HG03196 (cell line): Measurements from ENCODE around the gene RAB40B.

Experiments used
- ATAC-seq: cut with Tn5 transposase; IDR thresholded peaks from one replicate; pipeline ENCODE4 v1.9.1; 2021; ENCODE audit not compliant: unreplicated experiment

The RAB40B gene

DNA sequence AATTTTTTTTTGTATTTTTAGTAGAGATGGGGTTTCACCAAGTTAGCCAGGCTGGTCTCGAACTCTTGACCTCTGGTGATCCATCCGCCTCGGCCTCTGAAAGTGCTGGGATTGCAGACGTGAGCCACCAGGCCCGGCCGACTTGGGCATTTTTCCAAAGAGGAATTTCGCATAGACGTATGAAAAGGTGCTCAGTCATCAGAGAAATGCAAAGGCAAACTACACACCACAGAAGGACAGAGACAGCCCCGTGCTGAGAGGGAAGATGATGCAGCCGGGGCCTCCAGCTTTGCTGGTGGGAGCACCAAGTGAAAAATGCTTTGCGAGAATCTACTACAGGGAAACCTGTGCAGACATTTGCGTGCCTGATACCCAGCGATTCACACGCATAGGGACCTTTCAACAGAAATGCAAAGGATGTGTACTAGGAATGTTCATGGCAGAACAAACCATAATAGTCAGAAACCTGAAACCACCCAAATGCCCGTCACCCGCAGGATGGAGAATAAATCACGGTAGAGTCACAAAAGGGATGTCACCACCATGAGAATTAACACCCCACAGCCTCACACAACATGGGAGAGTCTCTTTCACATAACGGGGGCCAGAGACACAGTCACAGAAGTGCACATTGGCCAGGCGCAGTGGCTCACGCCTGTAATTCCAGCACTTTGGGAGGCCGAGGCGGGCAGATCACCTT, 5.2 kb downstream of the RAB40B start:
- ATAC-seq, result no peak

DNA sequence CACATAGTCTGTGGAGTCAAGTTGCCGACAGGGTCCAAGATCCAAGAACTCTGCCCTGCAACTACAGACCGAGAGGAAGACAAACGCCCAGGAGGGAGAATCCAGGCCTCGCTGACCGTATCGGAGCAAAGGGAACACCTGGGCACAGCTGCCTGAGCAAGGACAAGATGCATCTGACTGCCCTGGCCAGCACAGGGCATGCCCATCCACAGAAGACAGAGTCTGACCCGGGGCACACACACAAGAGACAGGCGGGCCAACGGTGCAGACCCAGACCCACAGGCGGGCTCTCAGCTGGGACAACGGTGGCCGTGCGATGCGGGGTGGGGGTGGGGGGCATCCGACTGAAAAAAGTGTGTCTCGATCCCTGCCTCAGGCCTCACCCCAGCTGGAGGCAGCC, 6.2 kb downstream of the RAB40B start:
- ATAC-seq, result no peak

DNA sequence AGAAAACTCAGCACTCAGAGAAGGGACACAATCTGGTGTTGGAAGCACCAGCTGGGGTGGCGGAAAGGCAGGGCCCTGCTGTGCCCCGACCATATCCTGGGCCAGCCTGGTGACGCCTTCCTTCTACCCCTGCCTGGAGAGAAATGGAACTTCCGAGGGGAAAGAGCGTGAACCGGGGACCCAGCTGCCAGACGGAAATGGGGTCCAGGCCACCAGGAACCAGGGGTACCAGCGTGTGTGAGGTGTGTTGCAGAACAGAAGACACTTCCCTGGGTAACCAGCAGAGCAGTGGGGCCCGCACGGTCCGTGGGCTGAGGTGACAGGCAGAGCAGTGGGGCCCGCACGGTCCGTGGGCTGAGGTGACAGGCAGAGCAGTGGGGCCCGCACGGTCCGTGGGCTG, 6.8 kb downstream of the RAB40B start:
- no peak for ATAC-seq

DNA sequence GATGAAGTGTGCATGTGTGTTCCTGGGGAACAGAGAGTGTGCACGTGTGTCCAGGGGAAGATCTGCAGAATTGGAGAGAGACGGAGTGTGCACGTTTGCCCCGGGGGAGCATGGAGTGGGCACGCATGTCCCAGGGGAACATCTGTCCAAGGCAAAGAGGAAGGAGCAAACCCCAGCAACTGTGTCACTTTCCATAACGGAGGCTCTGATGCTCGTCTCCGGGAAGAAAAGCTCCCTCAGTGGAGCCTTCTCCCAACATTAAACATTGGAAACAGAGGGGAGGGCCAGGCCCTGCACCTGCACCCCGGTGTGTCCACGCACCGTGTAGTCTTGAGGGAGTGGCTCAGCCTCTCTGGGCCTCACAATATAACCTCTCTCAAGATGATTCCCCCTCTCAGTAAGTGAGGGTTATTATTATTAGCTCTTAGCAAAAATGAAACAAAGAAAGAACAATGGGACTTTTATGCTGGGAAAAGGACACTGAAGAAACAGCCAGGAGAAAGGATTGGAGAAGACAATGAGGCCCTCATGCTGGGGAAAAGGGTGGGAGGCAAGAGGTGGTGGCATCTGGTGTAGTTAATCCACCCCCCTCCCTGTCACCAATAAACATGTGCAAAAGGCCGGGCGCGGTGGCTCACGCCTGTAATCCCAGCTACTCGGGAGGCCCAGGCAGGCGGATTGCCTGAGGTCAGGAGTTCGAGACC, 7.6 kb downstream of the RAB40B start:
- no peak for ATAC-seq

DNA sequence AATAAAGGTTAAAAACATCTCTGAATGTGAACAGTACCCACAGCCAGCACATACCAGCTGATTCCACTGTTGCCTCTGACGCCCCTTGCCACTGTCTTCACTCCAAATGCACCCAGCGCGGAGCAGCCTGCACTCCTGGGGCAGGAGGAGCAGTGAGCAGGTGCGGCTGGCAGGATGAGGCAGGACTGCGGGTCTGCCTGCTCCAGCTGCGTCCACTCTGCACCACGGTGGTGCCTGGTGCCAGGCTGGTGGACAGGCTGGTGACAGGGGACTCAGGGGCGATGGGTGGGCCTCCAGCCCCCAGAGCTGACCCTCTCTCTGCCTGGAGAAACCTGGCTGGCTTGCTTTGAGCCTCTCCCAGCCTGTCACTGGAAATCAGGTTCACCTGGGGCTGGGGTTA, 9.4 kb downstream of the RAB40B start:
- no peak for ATAC-seq

DNA sequence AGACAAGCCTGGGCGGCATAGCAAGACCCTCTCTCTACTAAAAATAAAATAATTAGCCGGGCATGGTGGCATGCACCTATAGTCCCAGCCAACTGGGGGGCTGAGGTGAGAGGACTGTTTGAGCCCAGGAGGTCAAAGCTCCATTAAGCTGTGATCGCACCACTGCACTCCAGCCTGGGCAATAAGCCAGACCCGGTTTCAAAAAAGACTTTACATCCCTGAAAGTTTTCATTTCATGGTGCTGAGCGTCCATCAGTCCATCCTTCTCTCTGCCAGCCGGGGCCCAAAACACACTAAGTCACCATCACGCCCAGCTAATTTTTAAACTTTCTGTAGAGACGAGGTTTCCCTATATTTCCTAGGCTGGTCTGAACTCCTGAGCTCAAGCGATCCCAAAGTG, 10.6 kb downstream of the RAB40B start:
- no peak for ATAC-seq

DNA sequence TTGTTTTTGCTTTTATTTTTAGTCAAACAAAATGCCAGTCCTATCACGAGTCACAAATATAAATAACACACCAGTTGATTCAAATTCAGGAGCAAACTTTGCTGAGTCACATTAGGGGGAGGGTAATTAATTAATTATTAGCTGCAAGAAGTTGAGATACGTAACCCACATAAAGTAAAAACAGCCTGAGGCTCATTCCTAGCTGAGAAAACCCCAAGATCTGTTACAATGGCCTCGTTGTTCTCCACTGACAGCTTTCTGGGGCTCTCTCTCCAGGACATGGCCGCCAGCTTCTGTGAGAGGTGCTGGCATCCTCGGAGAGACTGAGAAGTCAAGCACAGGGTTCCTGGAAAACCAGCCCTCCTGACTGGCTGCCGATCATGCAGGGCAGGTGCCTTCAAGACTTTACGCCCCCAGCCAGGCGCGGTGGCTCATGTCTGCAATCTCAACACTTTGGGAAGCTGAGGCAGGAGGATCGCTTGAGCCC, 11.1 kb downstream of the RAB40B start:
- ATAC-seq, result no peak

DNA sequence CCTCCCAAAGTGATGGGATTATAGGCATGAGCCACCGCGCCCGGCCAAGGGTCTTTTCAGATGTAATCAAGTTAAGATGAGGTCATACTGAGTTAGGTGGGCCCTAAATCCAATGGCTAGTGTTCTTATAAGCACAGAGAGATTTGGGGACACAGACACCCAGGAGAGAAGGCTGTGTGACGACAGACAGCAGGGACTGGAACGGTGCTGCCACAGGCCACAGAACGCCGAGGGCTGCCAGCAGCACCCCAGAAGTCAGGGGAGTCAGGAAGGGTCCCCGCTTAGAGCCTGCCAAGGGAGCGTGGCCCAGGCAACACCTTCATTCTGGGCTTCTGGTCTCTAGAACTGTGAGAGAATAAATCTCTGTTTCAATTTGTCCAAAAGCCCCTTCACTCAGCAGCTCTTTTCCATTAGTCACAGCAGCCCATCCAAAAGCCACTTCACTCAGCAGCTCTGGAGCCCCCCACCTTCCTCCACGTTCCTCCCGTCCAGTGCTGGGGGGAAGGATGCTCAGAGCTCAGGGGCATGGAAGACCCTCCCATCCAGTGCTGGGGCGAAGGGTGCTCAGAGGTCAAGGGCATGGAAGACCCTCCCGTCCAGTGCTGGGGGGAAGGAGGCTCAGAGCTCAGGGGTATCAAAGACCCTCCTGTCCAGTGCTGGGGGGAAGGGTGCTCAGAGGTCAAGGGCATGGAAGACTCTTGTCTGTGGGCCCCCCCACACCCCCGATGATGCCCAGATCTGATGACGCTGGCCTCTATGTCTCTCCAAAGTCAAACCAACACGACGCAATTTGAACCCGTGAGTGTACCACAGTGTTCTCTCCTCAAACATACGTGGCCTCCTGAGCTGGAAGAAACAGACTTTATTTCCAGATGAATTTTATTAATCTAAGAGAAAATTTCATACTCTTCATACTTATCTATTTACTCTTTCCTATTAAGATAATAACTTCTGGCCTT, 11.9 kb downstream of the RAB40B start:
- no peak for ATAC-seq

DNA sequence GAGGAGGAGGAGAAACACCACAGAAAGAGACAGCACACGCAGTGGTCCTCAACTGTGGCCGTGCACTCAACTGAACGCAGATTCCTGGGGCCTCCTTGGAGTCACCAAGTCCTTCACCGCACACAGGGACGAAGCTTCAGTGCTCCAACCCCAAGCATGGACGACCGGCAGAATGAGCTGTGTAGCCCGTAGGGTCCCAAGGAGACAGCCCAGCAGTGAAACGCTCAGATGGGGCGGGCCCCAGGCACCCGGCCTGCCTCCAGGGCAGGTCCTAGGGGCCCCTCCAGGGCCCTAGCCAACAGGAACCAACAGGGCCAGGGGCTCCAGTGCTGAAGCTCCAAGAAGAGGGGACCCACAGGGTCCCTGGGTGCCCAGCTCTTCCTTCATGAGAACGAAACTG, 13.2 kb downstream of the RAB40B start:
- ATAC-seq, result no peak

DNA sequence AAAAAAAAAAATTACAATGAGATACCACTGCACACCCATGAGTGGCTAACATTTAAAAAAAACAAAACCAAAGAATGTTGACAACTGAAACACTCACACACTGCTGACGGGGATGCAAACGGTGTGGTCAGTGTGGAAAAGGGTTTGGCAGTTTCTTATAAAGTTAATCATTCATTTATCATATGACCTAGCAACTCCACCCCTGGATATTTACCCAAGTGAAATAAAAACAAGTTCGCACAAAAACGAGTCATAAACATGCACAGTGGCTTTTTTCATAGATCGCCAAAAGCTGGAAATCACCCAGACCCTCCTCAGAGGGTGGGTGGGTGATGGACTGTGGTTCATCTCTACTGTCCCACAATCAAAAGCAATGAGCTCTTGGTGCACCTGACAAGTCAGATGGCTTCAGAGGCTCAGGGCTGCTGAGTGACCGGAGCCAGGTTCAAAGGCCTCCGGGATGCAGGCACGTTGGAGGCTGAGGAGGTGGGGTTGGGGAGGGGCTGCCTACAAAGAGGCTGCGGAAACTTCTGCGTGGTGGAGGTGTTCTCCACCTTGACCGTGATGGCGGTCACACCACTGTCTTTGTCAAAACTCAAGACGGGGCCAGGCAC, 14.2 kb downstream of the RAB40B start:
- ATAC-seq, result no peak

DNA sequence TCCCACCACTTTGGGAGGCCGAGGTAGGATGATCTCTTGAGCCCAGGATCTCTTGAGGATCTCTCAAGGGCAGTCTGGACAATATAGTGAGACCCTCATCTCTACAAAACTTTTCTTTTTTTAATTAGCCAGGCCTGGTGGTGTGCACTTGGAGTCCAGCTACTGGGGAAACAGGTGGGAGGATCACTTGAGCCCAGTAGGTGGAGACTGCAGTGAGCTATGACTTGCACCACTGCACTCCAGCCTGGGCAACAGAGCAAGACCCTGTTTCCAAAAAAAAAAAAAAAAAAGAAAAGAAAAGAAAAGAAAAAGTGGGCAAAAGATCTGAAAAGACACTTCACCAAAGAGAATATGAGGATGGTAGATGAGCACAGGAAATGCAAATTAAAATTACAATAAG, 15.0 kb downstream of the RAB40B start:
- ATAC-seq, result no peak

DNA sequence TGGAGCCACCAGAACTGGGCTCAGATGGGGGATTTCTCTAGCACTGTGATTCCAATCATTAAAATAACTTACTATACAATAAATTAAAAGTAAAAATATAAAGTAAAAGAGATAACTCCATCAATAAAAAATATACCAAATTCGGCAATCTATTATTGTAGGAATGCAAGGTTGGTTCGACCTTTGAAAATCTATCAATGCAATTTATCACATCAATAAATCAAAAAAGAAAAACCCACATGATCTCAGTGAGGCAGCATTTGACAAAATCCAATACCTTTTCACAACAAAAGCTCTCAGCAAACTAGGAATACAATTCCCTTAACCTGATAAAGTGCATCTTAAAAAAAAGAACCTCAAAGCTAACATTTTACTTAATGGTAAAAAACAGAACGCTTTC, 17.0 kb downstream of the RAB40B start:
- ATAC-seq, result no peak

DNA sequence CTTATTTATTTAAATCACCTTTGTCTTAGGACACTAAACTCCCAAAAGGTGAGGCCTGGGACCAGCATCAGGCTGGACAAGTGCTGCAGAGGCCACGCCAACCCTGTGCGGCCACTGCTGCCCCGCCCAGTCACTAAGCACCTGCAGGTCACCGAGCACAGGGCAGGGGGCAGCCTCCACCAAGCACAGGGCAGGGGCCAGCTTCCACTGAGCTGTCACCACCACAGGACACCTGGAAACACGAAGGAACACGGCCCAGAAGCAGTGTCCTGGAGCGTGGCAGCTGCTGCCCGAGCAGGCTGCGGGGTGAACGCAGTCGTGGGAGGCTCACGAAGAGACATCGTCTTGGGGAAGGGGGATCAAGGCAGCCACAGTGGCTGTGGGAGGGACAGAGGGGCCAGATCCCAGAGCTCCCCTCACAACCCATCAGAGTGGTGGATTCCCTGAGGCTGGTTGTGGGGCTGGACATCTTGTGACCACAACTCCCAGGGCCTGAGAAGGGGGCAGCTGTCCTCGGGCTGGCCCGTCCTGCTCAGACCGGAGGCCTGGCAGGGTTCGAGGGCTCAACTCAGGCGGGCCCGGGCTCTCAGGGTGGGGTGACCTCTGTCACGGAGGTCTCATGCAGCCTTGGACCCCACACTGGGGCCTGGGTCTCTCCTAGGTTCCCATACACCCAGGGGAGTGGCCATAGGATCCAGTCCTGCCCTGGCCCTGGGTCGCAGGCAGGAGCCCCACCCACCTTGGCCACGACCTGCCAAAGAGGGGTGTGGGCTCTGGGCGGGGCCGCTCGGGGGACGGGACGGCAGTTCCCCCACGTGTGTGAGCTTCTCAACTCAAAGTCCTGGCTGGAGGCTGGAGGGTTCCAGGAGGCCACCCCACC, 18.7 kb downstream of the RAB40B start:
- no peak for ATAC-seq

DNA sequence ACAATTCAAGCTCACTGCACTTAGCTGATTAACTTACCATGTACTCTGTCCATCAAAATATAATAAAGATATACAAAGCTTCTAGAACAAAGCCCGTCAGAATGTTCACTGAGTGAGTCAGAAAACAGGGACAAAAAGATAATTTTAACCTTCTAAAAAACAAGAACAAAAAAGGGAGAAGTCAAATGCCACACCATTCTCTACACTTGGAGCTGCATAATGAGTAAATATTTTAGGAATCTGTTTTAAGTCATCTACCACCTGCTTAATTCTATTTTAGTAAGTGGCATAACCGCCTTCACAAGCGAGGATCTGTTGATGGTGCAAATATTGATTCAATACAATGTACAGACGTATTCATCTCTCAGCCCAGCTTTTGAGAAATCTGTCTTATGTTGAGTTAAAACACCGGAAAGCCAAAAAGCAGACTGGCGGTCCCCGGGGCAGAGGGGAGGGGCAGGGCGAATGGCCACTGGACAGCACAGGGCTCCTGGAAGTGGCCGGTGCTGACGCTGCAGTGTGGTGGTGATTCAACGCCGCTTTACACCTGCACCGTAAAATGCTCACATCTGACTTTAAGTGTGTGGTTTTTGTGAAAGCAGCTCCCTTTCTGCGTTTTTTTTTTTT, 20.1 kb downstream of the RAB40B start:
- no peak for ATAC-seq

DNA sequence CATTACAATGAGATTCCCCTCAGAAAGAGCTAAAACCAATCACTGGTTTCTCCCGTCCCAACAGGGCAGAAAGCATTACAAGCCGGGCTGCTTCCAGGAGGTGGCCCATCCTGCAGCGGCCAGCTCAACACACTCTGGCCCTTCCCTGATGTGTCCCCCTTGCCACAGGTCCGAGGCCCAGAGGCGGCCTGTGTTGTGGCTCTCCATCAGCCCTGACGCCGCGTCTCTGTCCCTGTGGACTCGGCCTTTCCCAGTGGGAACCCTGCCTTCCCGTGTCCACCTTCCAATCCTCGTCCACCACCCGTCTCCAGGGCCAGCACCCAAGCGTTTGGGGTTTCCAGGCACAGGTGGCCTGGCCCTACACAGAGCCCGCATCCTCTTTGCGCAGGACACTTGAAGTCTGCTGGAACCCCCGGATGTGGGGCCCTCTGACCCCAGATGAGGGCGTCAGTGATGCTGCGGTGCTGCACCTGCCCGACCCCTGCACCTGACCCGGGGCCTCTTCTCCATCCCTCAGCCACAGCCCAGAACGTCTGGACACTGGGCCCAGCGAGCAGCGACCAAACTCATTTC, 21.1 kb downstream of the RAB40B start:
- no peak for ATAC-seq

DNA sequence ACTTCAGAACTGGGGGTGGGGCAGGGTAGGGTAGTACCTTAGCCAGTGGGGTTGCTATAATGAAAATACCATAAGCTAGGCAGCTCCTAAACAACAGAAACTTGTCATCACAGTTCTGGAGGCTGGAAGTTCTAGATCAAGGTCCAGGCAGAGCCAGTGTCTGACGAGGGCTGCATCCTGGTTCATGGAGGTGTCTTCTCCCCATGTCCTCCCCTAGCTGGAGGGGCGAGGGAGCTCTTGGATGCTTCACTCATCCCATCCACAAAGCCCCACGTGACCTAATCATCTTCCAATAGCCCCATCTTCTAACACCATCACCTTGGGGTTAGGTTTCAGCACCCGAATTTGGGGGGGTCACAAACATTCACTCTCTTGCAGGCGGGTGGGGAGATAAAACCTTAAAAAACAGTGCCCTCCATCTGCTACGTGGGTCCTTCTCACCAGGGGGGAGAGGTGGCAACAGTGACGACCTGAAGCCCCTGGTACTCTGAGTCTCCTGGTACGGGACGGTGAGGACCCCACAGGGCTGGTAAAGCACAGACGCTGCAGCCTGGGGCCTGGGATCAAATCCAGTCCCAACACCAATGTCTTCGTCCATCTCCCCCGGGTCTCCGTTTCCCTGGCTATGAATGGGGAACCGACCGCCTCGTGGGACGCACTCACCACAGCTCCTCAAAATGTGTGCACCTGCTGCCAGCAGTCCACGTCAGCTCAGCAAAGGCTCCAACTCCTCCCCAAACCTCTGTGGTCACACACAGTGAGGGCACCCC, 22.8 kb downstream of the RAB40B start:
- no peak for ATAC-seq

DNA sequence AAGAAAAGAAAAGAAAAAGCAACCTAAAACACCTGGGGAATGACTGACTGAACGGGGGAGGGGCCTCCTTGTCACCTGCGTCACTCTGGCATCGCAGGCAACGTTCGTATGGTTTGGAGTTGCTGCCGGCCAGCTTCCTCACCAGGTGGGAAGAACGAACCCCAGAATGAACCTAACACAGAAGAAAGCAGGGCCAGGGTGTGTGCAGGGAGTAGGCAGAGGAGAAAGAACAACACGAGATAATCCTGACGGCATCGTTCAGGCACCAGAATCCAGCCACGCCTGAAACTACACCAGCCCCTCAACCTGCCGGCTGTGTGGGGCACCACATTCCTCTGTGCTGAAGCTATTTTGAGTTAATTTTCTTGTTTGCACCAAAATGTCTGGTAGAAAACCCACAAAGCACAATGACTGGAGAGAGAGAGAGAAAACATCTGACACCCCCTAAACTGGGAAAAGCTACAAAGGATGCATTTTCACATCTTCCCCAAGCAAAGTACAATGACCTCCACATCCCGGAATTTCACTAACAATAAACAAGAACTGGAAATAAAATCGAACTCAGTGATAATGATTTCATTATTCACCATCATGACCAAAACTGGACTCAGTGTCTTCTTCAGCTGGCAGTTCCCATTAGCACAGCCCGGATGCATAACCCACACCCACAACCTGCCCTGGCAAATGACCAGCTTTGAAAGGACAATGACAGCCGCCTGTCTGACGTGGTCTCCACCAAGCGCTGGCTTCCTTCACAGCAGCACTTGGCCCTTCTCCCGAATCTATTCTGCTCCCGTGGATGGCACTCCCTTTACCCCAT, 23.6 kb downstream of the RAB40B start:
- ATAC-seq, result no peak
